Measurements from ENCODE around the gene PEX14.

The PEX14 gene

DNA sequence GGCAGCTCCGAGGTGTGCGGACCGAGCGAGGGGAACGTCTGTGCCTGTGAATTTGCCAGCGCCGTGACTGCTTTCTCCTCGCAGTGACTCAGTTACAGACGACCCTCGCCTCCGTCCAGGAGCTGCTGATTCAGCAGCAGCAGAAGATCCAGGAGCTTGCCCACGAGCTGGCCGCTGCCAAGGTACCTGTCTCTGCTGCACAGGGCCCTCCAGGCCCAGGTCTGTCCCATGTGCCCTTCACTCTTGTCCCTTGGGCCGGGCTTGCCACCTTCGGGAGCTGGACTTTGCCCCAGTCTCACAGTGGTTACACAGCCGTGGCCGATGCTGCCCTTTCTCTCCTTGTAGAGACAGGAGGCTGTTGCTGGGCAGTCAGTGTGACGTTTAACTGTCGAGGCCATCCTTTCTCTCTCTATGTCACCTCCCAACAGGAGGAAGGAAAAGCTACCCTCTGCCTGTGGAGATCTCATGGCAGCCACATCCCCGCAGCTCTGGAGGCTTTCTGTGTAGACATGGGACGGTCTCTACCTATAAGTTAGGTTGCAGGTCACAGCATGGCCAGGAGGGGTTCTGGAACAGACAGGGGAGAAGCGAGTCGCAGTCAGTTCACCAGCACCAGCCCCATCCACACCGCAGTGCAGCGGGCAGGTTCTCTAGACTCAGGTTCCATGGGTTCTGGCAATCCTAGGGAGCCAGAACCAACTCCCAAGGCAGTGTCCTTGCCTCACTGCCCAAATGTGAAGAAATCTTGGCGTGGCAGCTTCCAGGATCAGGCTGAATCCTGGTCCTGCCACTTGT is 149.7 kb downstream of the PEX14 start:
- DNase-seq (ENCODE audit: low read depth, low spot score), result no peak

DNA sequence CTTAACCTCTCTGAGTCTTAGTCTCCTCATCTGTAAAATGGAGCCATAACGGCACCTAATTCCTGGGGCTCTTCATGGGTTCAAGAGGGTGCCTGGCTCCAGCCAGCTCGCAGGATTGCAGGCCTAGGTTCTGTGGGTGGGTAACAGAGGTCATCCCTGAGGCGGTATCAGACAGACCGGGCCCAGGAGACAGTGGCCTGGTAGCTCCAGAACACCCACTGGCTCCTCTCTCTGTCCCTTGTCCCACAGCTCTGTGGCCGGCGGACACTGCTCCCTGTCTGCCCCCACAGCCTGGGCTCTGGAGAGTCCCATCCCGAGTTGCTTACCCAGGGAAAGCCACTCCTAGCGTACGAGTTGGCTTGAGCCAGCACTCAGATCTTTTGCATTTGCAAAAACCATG is 150.3 kb downstream of the PEX14 start:
- no peak overlapping the region for H3K4me3 ChIP-seq (ENCODE audit: low read length)
- no peak for DNase-seq (ENCODE audit: low read depth, low spot score)

More for the DNA sequence above, 149.7 kb downstream of the PEX14 start:
- H3K4me3 ChIP-seq (ENCODE audit: low read length), result no peak overlapping the region

DNA sequence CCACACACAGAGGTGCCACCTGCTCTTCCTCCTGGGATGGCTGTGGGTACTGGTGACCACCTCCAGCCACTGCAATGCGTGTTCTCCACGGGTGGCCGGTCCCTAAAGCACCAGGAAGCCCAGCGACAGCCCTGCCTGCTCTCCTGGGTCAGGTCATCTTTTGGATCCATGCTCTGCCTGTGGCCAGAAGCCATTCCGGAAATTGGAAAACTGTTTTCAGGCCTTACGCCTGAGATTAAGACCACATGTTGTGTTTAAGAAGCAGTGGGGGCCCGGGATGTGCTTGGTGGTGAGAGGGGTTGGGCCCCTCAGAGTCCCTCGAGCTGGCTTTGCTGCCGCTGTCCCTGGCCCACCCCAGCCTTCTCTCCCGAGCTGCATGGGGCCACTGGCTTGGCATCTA is 150.8 kb downstream of the PEX14 start:
- H3K4me3 ChIP-seq (ENCODE audit: low read length), result no peak overlapping the region
- no peak for DNase-seq (ENCODE audit: low read depth, low spot score)

DNA sequence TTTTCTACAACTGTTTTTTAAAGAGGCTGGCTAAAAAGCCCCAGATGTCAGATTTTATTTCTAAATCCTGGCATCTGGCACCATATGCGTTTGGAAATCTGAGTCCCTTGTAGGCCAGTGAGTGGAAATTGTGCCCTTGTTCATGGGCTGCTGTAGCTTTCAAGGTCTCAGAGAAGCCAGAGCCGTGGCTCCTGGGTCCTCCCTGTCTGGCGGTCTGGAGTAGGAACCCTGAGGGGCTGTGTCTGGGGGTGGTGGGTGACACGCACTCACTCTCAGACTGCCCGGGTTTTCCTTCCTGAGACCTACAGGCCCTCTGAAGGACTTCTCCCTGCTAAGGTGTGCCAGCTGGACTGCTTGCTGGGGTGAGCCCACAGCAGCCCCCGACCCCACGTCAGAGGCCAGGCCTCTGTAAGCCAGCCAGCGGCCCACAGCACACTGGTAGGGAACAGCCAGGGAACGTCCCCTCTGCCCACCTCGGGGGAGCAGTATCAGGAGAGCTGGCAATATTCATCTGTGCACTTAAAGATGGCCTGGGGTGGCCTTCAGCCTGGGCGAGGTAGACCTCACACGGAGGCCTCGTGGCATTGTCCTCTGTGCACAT is 151.5 kb downstream of the PEX14 start:
- no peak for DNase-seq (ENCODE audit: low read depth, low spot score)
- H3K4me3 ChIP-seq (ENCODE audit: low read length), result no peak overlapping the region

DNA sequence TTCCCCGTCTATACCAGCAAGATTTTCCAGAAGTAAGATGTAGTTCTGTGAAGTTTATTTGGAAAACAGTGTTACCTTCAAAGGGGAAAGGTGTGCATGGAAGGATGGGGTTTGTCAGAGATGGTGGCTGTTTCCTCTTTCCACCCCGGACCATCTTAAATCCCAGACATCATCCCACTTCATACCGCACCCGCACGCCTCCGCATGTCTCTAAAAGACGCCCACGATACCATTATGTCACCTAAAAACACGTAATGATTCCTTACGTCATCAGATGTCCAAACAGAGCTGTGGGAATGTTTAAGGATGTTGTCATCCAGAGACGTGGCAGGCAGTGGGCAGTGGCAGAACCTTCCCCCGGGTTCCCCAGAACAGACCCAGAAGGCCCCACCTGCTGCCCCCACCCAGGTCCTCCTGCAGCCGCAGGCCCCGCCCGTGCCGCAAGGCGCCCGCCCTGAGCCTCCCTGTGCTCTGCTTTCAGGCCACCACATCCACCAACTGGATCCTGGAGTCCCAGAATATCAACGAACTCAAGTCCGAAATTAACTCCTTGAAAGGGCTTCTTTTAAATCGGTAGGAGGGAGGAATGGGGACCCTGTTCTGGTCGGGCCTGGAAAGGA is 152.2 kb downstream of the PEX14 start:
- H3K4me3 ChIP-seq (ENCODE audit: low read length), result no peak overlapping the region
- DNase-seq (ENCODE audit: low read depth, low spot score), result no peak

DNA sequence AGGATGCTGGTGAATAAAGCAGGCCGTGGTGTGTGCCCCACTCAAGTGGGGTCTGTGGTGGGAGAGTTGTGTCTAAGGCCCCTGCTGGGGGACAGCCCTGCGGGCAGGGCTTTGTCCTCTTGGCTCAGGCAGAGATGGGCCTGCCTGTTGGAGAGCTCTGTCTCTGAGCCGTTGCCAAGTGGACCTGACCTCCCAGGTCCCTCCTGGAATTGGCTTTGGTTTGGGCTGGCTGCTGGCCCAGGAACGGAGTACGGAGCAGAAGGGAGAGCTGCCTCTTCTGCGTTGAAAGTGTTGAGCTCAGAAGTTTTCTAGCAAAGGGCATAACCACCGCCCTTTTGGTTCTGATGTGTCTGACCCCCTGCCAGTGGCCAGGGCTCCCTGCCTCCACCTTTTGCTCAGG is 153.9 kb downstream of the PEX14 start:
- no peak for DNase-seq (ENCODE audit: low read depth, low spot score)
- no peak overlapping the region for H3K4me3 ChIP-seq (ENCODE audit: low read length)

DNA sequence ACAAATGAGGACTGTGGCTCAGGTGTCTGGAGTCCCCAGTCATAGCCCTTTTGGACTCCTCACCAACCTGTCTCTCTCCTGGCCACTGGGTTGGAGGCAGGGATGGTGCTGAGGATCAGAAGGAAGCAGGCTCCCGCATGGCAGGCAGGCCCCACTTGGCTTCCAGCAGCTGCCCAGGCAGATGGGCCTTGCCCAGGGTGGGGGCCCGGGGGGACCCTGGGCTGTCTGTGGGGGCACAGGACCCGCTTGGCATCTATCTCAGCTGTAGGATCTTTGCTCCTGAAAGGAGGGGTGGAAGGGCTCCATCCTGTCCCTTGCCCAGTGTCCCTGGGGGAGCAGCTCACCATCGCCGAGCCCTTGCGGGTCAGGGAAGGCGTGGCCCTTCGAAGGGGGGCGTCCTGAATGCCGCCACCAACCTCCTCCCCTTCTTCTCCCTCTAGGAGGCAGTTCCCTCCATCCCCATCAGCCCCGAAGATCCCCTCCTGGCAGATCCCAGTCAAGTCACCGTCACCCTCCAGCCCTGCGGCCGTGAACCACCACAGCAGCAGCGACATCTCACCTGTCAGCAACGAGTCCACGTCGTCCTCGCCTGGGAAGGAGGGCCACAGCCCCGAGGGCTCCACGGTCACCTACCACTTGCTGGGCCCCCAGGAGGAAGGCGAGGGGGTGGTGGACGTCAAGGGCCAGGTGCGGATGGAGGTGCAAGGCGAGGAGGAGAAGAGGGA is 154.5 kb downstream of the PEX14 start:
- no peak overlapping the region for H3K4me3 ChIP-seq (ENCODE audit: low read length)
- no peak for DNase-seq (ENCODE audit: low read depth, low spot score)

DNA sequence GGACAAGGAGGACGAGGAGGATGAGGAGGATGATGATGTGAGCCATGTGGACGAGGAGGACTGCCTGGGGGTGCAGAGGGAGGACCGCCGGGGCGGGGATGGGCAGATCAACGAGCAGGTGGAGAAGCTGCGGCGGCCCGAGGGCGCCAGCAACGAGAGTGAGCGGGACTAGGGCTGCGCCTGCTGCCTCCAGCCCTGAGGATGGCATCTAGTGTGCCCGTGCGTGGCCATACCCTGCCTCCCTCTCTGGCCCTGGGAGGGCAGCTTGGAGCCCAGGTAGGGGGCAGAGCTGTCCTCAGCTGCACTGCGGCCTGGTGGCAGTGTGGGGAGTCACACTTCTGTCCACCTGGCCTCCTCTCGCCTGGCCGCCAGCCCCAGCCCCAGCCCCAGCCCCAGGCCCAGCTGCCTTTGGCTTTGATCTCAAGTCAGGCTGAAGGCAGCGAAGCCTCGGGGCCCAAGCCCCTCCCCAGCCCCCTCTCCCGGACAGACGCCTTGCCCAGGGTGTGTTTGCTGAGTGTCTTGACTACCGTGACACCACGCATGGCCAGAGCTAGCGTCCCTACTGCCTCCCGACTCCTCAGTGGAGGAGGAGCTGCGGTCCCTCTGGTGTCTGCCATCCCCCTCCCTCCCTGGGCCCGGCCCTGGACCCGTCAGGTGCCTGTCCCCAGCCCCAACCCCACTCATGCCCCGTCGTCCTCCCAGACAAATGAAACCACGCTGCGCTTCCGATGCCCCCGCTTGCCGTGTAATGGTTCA is 155.2 kb downstream of the PEX14 start:
- no peak overlapping the region for H3K4me3 ChIP-seq (ENCODE audit: low read length)
- no peak for DNase-seq (ENCODE audit: low read depth, low spot score)

DNA sequence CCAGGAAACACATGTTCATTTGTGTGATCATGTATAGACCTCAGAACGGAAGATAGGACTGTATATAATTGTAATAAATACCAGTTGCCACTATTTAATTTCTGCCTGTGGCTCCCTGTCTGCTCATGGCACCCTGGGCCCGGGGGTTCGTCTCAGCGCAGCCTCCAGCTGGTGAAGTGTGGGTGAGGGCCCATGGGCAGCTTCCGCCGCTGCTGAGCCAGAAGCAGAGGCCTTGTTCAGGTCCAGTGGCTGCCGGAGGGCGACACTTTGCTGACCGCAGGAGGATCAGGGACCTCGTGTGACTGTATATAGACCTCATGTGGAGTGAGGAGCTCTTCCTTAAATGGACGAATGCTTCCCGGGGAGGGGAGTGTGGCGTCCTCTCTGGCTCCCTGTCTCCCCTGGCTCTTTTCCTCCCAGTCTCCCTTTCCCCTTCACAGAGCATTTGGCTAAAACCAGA is 155.9 kb downstream of the PEX14 start:
- no peak overlapping the region for H3K4me3 ChIP-seq (ENCODE audit: low read length)
- no peak for DNase-seq (ENCODE audit: low read depth, low spot score)

DNA sequence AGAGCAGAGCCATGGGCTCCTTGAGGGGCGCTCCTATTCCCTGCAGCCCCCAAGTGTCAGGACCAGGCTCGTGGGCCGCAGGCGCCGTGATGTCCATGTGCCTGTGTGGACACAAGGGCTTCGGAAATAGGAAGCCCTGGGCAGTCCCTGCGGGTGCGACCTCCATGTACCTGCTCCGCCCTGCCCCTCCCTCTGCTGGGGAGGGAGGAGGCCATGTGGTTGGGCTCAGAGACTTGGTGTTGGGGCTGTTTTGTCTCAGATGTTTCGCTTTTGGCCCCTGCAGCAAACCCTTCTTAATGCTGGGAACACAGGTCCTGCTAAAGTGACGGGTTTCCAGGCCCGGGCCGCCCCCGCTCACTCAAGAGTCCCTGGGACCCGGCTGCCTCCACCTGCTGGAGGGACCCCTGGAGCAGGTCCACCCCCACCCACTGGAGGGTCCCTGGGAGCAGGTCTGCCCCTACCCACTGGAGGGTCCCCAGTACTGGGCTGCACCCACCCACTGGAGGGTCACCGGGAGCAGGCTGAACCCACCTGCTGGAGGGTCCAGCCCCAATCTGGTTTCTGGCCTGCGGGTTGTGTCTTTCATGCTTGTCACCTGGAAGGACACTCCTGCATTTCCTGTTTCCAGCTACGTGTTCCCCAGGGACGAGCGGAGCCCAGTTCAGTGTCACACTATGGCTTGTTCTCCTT is 156.5 kb downstream of the PEX14 start:
- no peak overlapping the region for H3K4me3 ChIP-seq (ENCODE audit: low read length)
- DNase-seq (ENCODE audit: low read depth, low spot score), result no peak

DNA sequence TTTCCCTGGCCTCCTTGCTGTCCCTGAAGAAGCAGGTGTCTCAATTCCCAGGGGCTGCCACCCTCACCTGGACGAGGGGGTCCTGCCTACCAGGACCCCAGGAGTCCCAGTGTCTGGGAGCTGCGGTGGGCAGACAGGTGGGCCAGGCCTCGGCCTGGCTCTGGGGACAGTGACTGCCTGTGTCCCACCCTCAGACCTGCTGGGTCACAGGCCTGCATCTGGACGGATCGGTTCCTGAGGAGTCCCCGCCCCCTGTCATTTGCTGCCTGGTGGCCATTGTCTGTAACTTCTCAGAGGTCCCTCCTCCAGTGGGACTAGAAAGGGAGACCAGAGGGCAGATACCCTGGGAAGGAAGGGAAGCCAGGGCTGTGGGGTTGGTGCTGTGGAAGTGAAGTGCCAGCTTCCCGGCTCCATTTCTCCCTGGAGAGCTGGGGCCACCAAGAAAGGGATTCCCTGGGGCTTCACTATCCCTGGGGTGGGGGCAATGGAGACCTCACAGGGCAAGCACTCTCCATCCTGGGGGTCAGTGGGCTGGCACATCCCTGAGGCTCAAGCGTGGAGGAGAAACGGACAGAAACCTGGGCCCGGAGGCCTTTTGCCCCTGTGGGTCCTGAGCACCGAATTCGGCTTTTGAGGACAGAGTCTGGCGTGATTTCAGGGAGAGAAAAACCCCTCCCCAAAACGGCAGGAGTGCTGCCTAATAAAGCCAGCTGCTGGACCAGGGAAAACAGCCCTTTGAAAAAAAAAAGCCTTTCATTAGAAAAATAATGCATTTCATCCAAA is 157.3 kb downstream of the PEX14 start:
- no peak overlapping the region for H3K4me3 ChIP-seq (ENCODE audit: low read length)
- no peak for DNase-seq (ENCODE audit: low read depth, low spot score)

DNA sequence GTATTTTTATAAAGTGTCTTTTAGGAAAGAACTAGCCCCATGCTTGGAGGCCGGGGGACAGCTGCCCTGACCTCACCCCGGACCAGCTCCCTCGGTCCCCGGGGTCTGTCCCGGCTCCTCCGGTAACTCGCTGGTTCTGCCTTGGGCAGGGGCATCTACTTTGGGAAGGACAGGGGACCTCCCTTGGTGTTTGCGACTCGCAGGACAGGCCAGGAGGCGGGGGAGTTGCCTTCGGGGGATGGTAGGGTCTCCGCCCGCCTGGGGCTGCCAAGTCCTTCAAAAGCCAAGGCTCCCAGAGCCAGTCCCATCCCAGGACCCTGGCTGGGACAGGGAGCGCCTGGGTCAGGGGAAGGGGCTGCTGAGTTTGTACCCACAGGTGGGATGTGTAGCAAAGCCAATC is 157.9 kb downstream of the PEX14 start:
- H3K4me3 ChIP-seq (ENCODE audit: low read length), result no peak overlapping the region
- DNase-seq (ENCODE audit: low read depth, low spot score), result no peak

DNA sequence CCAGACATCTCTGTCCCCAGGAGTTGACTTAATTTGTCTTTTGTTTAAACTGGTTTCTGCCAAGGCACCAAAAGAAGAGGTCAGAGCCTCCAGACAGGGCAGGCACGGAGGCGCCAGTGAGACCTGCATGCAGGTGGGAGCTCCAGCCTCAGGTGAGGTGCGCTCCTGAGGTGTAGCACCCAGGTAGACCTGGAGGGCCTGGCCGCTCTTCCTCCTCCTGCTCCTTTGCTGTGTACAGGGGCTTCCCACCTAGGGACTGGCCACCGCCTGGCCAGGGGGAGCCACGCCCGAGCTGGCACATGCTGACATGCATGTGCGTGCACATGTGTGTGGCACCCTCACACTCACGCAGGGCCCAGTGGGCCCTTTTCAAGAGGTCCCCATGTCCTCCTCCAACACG is 158.7 kb downstream of the PEX14 start:
- H3K4me3 ChIP-seq (ENCODE audit: low read length), result no peak overlapping the region
- DNase-seq (ENCODE audit: low read depth, low spot score), result no peak

DNA sequence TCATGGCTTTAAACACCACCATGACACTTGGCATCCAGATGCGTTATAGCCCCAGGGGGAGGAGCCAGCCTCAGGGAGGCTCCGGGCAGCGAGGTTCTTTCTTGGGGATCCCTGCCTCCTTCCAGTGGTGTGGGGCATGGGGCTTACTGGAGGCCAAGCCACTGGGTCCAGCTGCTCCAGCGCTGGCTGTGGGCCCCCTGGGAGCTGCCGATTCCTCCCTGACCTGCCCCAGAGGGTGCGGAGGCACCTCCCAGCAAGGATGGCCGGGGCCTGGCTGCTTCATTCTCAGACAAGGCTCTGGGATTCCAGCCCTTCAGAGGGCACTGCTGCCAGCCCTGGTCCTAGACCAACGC is 159.3 kb downstream of the PEX14 start:
- DNase-seq (ENCODE audit: low read depth, low spot score), result no peak
- H3K4me3 ChIP-seq (ENCODE audit: low read length), result no peak overlapping the region

DNA sequence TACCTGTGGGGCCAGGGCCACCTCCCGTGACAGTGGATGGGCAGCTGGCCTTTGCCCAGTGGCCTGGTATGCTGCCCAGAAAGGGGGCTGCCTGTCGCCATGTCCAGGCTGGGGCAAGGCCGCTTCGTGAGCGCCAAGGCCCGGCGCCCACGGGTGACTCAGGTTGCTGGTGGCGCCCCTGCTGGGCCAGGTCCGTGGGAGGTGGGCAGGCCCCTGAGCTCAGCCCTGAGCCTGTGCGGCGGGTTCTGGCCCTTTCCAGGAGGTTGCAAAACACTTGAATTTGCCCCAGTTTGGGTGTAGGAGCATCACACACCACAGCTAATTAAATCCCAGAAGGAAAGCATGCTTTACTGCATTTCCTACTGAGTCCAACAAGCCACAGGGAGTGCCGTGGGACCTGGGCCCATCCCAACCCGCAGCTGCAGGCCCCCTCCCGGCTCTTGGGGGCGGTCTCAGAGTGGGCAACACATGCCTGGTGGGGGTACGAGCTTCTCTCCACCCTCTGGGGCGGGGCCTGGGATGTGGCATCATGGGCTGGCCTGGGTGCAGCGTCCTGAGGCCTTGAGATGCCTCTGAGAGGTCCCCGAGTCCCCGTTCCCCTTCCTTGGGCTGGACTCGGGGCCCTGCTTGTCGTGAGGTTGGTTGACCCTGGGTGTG is 159.8 kb downstream of the PEX14 start:
- no peak overlapping the region for H3K4me3 ChIP-seq (ENCODE audit: low read length)
- no peak for DNase-seq (ENCODE audit: low read depth, low spot score)

DNA sequence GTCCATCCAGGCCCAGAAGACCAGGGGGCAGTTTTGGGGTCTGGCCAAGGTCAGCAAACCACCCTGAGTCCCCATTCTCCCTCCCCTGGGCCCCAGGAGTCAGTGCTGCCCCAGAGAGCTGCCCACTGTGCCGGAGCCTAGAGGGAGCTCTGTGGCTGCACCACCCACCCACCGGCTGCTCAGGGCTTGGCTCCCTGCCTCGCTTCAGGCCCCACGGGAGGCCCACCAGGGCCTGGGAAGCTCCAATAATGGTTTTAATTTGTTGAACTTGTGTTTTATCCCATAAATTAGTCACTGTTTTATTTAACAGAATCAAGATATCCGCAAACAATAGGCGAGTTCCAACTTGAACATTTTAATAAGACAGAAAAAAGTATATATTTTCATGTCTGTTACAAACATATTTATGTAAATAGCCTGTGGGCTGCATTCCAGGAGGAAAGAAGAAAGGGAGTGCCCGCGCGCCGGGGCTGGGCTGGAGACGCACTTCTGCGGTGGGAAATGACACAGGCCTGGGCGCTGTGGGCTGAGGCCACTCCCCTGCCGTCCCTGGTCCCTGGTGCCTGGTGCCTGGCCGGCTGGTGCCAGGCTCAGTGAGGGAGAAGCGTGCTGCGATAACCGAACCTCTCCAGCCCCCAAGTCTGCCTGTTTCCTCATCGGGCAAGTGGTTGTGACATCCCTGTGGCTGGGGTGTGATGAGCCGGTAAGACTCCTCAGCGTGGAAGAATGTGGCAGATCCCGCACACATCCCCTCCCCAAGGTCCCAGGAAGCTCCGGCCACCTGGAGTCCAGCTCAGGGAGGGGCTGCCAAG is 160.5 kb downstream of the PEX14 start:
- DNase-seq (ENCODE audit: low read depth, low spot score), result no peak
- H3K4me3 ChIP-seq (ENCODE audit: low read length), result no peak overlapping the region

DNA sequence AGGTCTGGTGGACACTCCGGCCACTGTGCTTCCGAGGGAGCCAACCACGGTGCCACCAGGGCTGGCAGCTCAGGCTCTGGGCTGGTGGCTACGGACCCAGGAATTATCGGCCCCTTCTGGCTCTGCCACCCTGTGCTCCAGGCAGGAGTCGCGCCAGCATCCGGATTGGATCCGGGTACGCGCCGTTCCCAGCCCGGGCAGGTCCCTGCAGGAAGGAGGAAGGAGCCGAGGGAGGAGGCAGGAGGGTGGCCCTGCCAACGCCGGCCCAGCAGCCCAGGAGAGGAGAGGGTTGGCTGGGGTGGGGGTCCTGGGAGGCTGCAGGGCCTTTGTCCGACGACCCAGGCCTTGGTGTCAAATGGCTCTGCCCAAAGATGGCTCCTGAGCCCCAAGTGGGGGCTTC is 161.2 kb downstream of the PEX14 start:
- H3K4me3 ChIP-seq (ENCODE audit: low read length), result no peak overlapping the region
- DNase-seq (ENCODE audit: low read depth, low spot score), result no peak
